Kidney epithelial cell (primary cell): ENCODE results near the gene LRRC49. TPM values are rescaled to one million over a fixed set of nuclear protein-coding genes. Genes with fewer than 3 reads are reported as not detected.
"Not testable (repeated sequence)": the region's sequence is repeated elsewhere in the genome, so short reads cannot be mapped to it uniquely, and the experiment has no call there.

Experiments used
- DNase-seq: peaks from one replicate; pipeline ENCODE4 v3.0.0-alpha.2; 2010; ENCODE audit warnings: low read depth
- H3K27me3 ChIP-seq: 2 replicates; pipeline ENCODE4 v1.6.0; 2011; ENCODE audit warnings: low read length; ENCODE audit not compliant: control insufficient read depth, insufficient read depth
- H3K36me3 ChIP-seq: 2 replicates; pipeline ENCODE4 v1.5.1; 2011; ENCODE audit warnings: low read length; ENCODE audit not compliant: control insufficient read depth, insufficient read depth
- H3K4me3 ChIP-seq: 2 replicates; pipeline ENCODE4 v1.5.1; 2011; ENCODE audit warnings: low read depth, mild to moderate bottlenecking, control low read depth, low read length
- CTCF ChIP-seq: IDR thresholded peaks from 2 replicates; pipeline ENCODE4 v1.5.1; 2011; ENCODE audit warnings: mild to moderate bottlenecking, moderate library complexity, low read length, control low read depth, inconsistent platforms; ENCODE audit not compliant: insufficient read depth, poor library complexity, severe bottlenecking
- total RNA-seq: library from RNA; depleted of rRNA; stranded (reverse); fragments of >200 nt; gene quantifications from 2 replicates; pipeline ENCODE4 v1.2.3, GENCODE V29; 2015

The LRRC49 gene
- total RNA-seq, 1 donor from 2014 or later = 62.0 TPM

- H3K4me3 ChIP-seq = no peak overlapping the region
- no peaks in the 10 kb centered on the region for H3K36me3 ChIP-seq
- H3K27me3 ChIP-seq = no peaks in the 10 kb centered on the region
- DNase-seq = no peak
- no peak for TF ChIP-seq CTCF
Observed at GRCh38 chr15:70995383-70995970, 102.9 kb downstream of the LRRC49 start.

GRCh38 chr15:70998319-70998718 is 105.7 kb downstream of the LRRC49 start:
- Histone ChIP-seq H3K27me3 (no peaks in the 10 kb centered on the region), H3K4me3 (no peak overlapping the region), H3K36me3 (no peaks in the 10 kb centered on the region)
- no peak for TF ChIP-seq CTCF
- DNase-seq = no peak

GRCh38 chr15:71002316-71002715 is 109.7 kb downstream of the LRRC49 start:
- no peak for DNase-seq

DNA sequence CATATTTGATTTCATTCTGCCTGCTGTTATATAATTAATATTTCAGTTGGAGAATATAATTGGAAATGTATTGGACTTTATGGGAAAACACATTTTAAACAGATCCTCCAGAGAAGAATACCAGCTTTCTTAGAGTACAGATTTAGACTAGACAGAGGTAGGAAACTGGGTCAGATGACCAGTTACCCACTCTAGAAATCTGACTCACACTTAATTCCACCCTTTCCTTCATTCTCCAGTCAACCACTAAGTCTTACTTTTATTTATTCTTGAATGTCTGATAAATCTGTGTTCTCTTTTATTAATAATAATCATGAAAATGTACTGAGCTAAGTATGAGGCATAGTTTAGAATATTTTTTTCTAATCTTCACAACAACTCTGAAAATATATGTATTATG is 110.7 kb downstream of the LRRC49 start:
- H3K36me3 ChIP-seq = no peaks in the 10 kb centered on the region
- no peak for TF ChIP-seq CTCF
- DNase-seq = no peak
- no peak overlapping the region for H3K4me3 ChIP-seq
- no peaks in the 10 kb centered on the region for H3K27me3 ChIP-seq

More at GRCh38 chr15:71002316-71002715, 109.7 kb downstream of the LRRC49 start:
- Histone ChIP-seq H3K4me3 (no peak overlapping the region), H3K27me3 (no peaks in the 10 kb centered on the region), H3K36me3 (no peaks in the 10 kb centered on the region)
- no peak for TF ChIP-seq CTCF

- not testable (repeated sequence) for H3K36me3 ChIP-seq, H3K4me3 ChIP-seq, DNase-seq, H3K27me3 ChIP-seq
Observed at GRCh38 chr15:71004506-71004905, 111.9 kb downstream of the LRRC49 start.

- Histone ChIP-seq H3K27me3 (no peaks in the 10 kb centered on the region), H3K36me3 (no peaks in the 10 kb centered on the region), H3K4me3 (no peak overlapping the region)
- no peak for TF ChIP-seq CTCF
- DNase-seq = no peak
Observed at GRCh38 chr15:71005895-71006294, 113.3 kb downstream of the LRRC49 start.
